H1 (cell line): ENCODE data around the gene STK11IP. TPM values are rescaled to one million over a fixed set of nuclear protein-coding genes. Genes with fewer than 3 reads are reported as not detected.

ENCODE experiments used
- BACH1 ChIP-seq: IDR thresholded peaks from 2 replicates; pipeline ENCODE4 v1.6.1; 2012; ENCODE audit warnings: low read length, improper control_type of control experiment
- CHD1 ChIP-seq: IDR thresholded peaks from 2 replicates; pipeline ENCODE4 v1.6.1; 2012; ENCODE audit warnings: low read depth, low read length, improper control_type of control experiment
- HDAC6 ChIP-seq: IDR thresholded peaks from one replicate; pipeline ENCODE4 v1.7.1; 2012; ENCODE audit warnings: low read depth, mild to moderate bottlenecking, inconsistent platforms, low read length, moderate library complexity
- PHF8 ChIP-seq: fragments of 200-600 bp; sonication (generic); conservative IDR thresholded peaks from 2 replicates; pipeline ENCODE4 v1.7.1; 2012; ENCODE audit warnings: low read depth, mild to moderate bottlenecking, inconsistent platforms, low read length, moderate library complexity
- POLR2AphosphoS5 ChIP-seq: IDR thresholded peaks from 2 replicates; pipeline ENCODE4 v1.6.1; 2011; ENCODE audit warnings: low read depth, low read length
- RAD21 ChIP-seq, 2 experiments: IDR thresholded peaks in 1 of 2; conservative IDR thresholded peaks in 1 of 2; 2 replicates each; pipeline ENCODE4 v1.6.1; 2011; ENCODE audit warnings: low read depth in 2 of 2, low read length in 2 of 2, improper control_type of control experiment in 1 of 2, inconsistent platforms in 1 of 2, mild to moderate bottlenecking in 1 of 2, moderate library complexity in 1 of 2
- SIX5 ChIP-seq: IDR thresholded peaks from 2 replicates; pipeline ENCODE4 v1.6.1; 2011; ENCODE audit warnings: mild to moderate bottlenecking, low read depth, low read length
- SP2 ChIP-seq: IDR thresholded peaks from 2 replicates; pipeline ENCODE4 v1.6.1; 2012; ENCODE audit warnings: mild to moderate bottlenecking, low read length, inconsistent platforms
- TBP ChIP-seq: IDR thresholded peaks from 2 replicates; pipeline ENCODE4 v1.6.1; 2011; ENCODE audit warnings: low read depth, low read length, improper control_type of control experiment
- ZNF274 ChIP-seq: IDR thresholded peaks from 2 replicates; pipeline ENCODE4 v1.7.0; 2012; ENCODE audit warnings: low read length, borderline replicate concordance; ENCODE audit errors: extremely low read depth
- polyA plus RNA-seq, 7 experiments: library from polyadenylated mRNA; depleted of rRNA in 3 of 7; stranded (reverse) in 5 of 7; unstranded in 2 of 7; fragments of >200 nt in 5 of 7; fragments of 200-250 nt in 2 of 7; gene quantifications; 1 replicate in 5 of 7; 2 replicates in 1 of 7; 4 replicates in 1 of 7; pipeline versions ENCODE4 v1.2.1 to v1.2.3, GENCODE V29; 2011 to 2013; ENCODE audit warnings: missing spikeins in 2 of 7, mixed read lengths in 2 of 7
- total RNA-seq: library from RNA; stranded (reverse); fragmentation: NEBNext Ultra II Directional; extraction: Animal tissue kit (Norgen Biotek cat#: 25700); gene quantifications from 2 replicates; pipeline ENCODE4 v1.2.1, GENCODE V29; 2021

The STK11IP gene
- total and polyA plus RNA-seq, 2 of the 8 experiments (the other 6 are each of a cell fraction or from before 2014, with no cell fraction given) = 18.5 to 29.6 TPM

DNA sequence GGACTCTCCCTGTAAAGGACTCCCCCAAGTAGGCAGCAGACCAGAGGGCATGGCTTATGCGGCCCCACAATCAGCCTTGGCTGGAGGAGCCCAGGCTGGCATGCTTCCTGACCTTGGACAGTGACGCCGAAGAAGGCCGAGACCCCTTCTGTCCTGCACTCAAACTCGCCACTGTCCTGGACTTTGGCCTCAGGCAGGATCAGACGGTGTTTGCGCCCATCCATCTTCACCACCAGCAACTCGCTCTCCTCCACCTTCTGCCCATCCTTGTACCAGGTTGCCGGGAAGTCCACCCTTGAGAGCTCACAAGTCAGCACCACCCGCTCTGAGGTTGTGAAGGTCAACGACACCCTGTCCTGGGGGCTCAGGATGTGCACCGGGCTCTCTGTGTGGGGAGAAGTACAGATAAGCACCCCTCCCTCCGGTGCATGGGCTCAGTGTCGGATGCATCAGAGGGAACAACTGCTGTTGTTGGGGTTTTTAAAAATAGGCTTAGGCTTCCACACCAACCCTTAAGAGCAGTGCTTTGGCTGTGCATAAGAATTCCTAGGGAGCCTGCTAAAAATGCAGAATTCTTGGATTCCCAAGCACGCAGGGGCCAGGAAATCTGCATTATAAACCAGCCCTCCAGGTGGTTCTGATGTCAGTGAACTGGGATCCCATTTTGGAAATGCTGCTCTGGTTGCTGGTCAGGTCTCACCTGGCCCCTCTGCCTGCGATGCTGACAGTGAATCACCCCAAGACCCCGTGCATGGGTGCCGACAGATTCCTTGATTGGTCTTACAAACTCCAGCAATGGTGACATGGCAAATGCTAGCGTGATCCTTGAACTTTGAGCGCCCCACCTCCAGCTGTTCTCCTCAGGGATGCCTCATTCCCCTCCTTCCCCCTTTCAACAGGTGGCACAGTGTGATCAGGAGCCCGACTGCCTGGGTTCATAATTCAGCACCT, 32.3 kb upstream of the STK11IP start (continued):
- TF ChIP-seq PHF8 = no peak
- TF ChIP-seq POLR2AphosphoS5 = peak; percentile 64
- no peak for TF ChIP-seq SP2
- TF ChIP-seq TBP = peak; percentile 62; the same call in 1 of the 2 replicates
- TF ChIP-seq HDAC6 = no peak
- no peak for TF ChIP-seq SIX5
- TF ChIP-seq BACH1 = peak; percentile 27; the same call in 1 of the 2 replicates
- TF ChIP-seq RAD21 (IDR thresholded peaks at IDR 0.05 in 1 of 2, conservative IDR thresholded peaks at IDR 0.05 in 1 of 2; ENCODE audit: low read depth in 2 of 2, low read length in 2 of 2) = no peak
- no peak for TF ChIP-seq ZNF274
- TF ChIP-seq CHD1 = no peak
